Measurements from ENCODE around the gene SYT2. TPM values are rescaled to one million over a fixed set of nuclear protein-coding genes. Genes with fewer than 3 reads are reported as not detected.

The SYT2 gene
- total and polyA plus RNA-seq, 2 of the 13 experiments (the other 11 are each of a cell fraction or from before 2014, with no cell fraction given): not detected

- in situ Hi-C loops (cut with HindIII; ENCODE audit: extremely low pct_ligation_motif_present, low pct_unique_long_range_greater_than_20kb) (no loop called here), intact Hi-C loops (cut with micrococcal nuclease; ENCODE audit: unreplicated experiment) (no loop called here)
- no peaks in the 10 kb centered on the region for H4K20me1 ChIP-seq (ENCODE audit: insufficient read depth, low read length)
- H3K4me1 ChIP-seq (ENCODE audit: insufficient read depth, low read length): no peaks in the 10 kb centered on the region
- no peak for TF ChIP-seq IKZF1 (IDR thresholded peaks at IDR 0.05)
- H3K4me2 ChIP-seq (ENCODE audit: low read depth, low read length): no peak overlapping the region
- peaks cover 6 to 27% of the 10 kb centered on the region in 2 experiments; a peak in 4 of 5 replicates for H3K27me3 ChIP-seq (ENCODE audit: control insufficient read depth in 1 of 2, insufficient read depth in 2 of 2, low read length in 2 of 2)
- FAIRE-seq (no peak), ATAC-seq (no peak), DNase-seq (ENCODE audit: low spot score) (no peak)
- H3K79me2 ChIP-seq (ENCODE audit: insufficient read depth, low read length): no peaks in the 10 kb centered on the region
- H2AFZ ChIP-seq (ENCODE audit: low read length): no peak overlapping the region
- no peak overlapping the region for H3K27ac ChIP-seq (ENCODE audit: extremely low read length, insufficient read depth, low read length)
- no peaks in the 10 kb centered on the region for H3K9me3 ChIP-seq (ENCODE audit: low read length)
- CTCF ChIA-PET (ENCODE audit: low intra/inter-chr PET ratio, low total read pairs): no interaction called here
- POLR2A ChIA-PET: no interaction called here
- no peaks in the 10 kb centered on the region for H3K36me3 ChIP-seq (replicated peaks in 1 of 2; ENCODE audit: control insufficient read depth in 1 of 2, insufficient read depth in 2 of 2, low read length in 2 of 2)
- no TSS peak for BruUV-seq (replicated peaks)
- no peak overlapping the region for H3K9ac ChIP-seq (ENCODE audit: insufficient read depth, low read depth, low read length)
- WGBS (ENCODE audit: low lambda C conversion rate): 23% methylated on average over 3 of the region's 3 CpGs
- H3K4me3 ChIP-seq (replicated peaks in 1 of 3; ENCODE audit: insufficient read depth in 1 of 3, low read depth in 2 of 3, low read length in 3 of 3): no peak overlapping the region
Observed at GRCh38 chr1:202665417-202665816, 44.8 kb downstream of the SYT2 start.

GRCh38 chr1:202664083-202664482 is 46.2 kb downstream of the SYT2 start:
- Histone ChIP-seq H3K4me1 (ENCODE audit: insufficient read depth, low read length) (no peaks in the 10 kb centered on the region), H3K79me2 (ENCODE audit: insufficient read depth, low read length) (no peaks in the 10 kb centered on the region), H3K36me3 (replicated peaks in 1 of 2; ENCODE audit: control insufficient read depth in 1 of 2, insufficient read depth in 2 of 2, low read length in 2 of 2) (no peaks in the 10 kb centered on the region), H3K4me3 (replicated peaks in 1 of 3; ENCODE audit: insufficient read depth in 1 of 3, low read depth in 2 of 3, low read length in 3 of 3) (no peak overlapping the region), H3K4me2 (ENCODE audit: low read depth, low read length) (no peak overlapping the region), H3K27ac (ENCODE audit: extremely low read length, insufficient read depth, low read length) (no peak overlapping the region), H4K20me1 (ENCODE audit: insufficient read depth, low read length) (no peaks in the 10 kb centered on the region), H3K27me3 (ENCODE audit: control insufficient read depth in 1 of 2, insufficient read depth in 2 of 2, low read length in 2 of 2) (peaks cover 6 to 21% of the 10 kb centered on the region in 2 experiments; a peak in 4 of 5 replicates), H2AFZ (ENCODE audit: low read length) (no peak overlapping the region), H3K9ac (ENCODE audit: insufficient read depth, low read depth, low read length) (no peak overlapping the region), H3K9me3 (ENCODE audit: low read length) (no peaks in the 10 kb centered on the region)
- POLR2A ChIA-PET: no interaction called here
- intact Hi-C loops (cut with micrococcal nuclease; ENCODE audit: unreplicated experiment) (no loop called here), in situ Hi-C loops (cut with HindIII; ENCODE audit: extremely low pct_ligation_motif_present, low pct_unique_long_range_greater_than_20kb) (no loop called here)
- BruUV-seq (replicated peaks): no TSS peak
- no peak for DNase-seq (ENCODE audit: low spot score)
- no peak for ATAC-seq
- FAIRE-seq: no peak
- TF ChIP-seq HNF4G (IDR thresholded peaks at IDR 0.05; ENCODE audit: borderline replicate concordance, low read depth, low read length) (no peak), HNF4G (CRISPR knock-in tag; IDR thresholded peaks at IDR 0.05; ENCODE audit: borderline replicate concordance, low read depth) (no peak), SRSF9 (IDR thresholded peaks at IDR 0.05; ENCODE audit: borderline replicate concordance, insufficient read depth, low read depth, low read length, poor library complexity, severe bottlenecking) (no peak), ZNF780A (CRISPR knock-in tag; IDR thresholded peaks at IDR 0.05) (no peak), ZNF282 (IDR thresholded peaks at IDR 0.05; ENCODE audit: partially characterized antibody) (no peak), ZNF33B (CRISPR knock-in tag; IDR thresholded peaks at IDR 0.05) (no peak), NR1H2 (CRISPR knock-in tag; IDR thresholded peaks at IDR 0.05; ENCODE audit: borderline replicate concordance, low read depth) (no peak), ZFY (CRISPR knock-in tag; IDR thresholded peaks at IDR 0.05) (no peak), ZFP36 (IDR thresholded peaks at IDR 0.05; ENCODE audit: borderline replicate concordance, low read depth, low read length, partially characterized antibody) (no peak), HDAC6 (IDR thresholded peaks at IDR 0.05; ENCODE audit: low read depth, low read length) (no peak), TEF (CRISPR knock-in tag; IDR thresholded peaks at IDR 0.05) (no peak), U2AF1 (optimal IDR thresholded peaks at IDR 0.05; ENCODE audit: low read depth, low read length) (no peak), ATF7 (IDR thresholded peaks at IDR 0.05) (no peak), ATF7 (CRISPR knock-in tag; IDR thresholded peaks at IDR 0.05) (no peak)
- CTCF ChIA-PET (ENCODE audit: low intra/inter-chr PET ratio, low total read pairs): no interaction called here
- 0% methylated on average over 1 of the region's 1 CpG for WGBS (ENCODE audit: low lambda C conversion rate)
